Osteocyte (in vitro differentiated cells): Measurements from ENCODE around the gene CTLA4. TPM values are rescaled to one million over a fixed set of nuclear protein-coding genes. Genes with fewer than 3 reads are reported as not detected.

Experiments used
- DNase-seq: peaks from one replicate; pipeline ENCODE4 v3.0.0; 2021; ENCODE audit warnings: mixed read lengths; ENCODE audit not compliant: unreplicated experiment; ENCODE audit errors: extremely low spot score
- H3K27ac Mint-ChIP-seq: one replicate; pipeline ENCODE4 v1.8.0; 2021; ENCODE audit warnings: mild to moderate bottlenecking, mixed read lengths; ENCODE audit not compliant: unreplicated experiment
- H3K27me3 Mint-ChIP-seq: one replicate; pipeline ENCODE4 v1.8.0; 2021; ENCODE audit warnings: mixed read lengths; ENCODE audit not compliant: unreplicated experiment
- H3K36me3 Mint-ChIP-seq: one replicate; pipeline ENCODE4 v1.8.0; 2021; ENCODE audit warnings: mixed read lengths; ENCODE audit not compliant: unreplicated experiment
- H3K4me1 Mint-ChIP-seq: one replicate; pipeline ENCODE4 v1.8.0; 2021; ENCODE audit warnings: mixed read lengths; ENCODE audit not compliant: unreplicated experiment
- H3K4me3 Mint-ChIP-seq: one replicate; pipeline ENCODE4 v1.8.0; 2021; ENCODE audit warnings: mild to moderate bottlenecking, moderate library complexity, mixed read lengths; ENCODE audit not compliant: unreplicated experiment
- H3K9me3 Mint-ChIP-seq: one replicate; pipeline ENCODE4 v1.8.0; 2021; ENCODE audit warnings: mixed read lengths; ENCODE audit not compliant: unreplicated experiment
- total RNA-seq: library from RNA; stranded (reverse); gene quantifications from 2 replicates; pipeline ENCODE4 v1.2.1, GENCODE V29; 2021
- TF ChIP-seq, protein P1 (sequence below): fragments of 200-600 bp; sonication (generic); IDR thresholded peaks from 2 replicates; pipeline ENCODE4 v1.5.0; 2021; ENCODE audit warnings: antibody characterized with exemption, mild to moderate bottlenecking, moderate library complexity

CTLA4 gene
- total RNA-seq, 1 donor from 2014 or later, result not detected

DNA sequence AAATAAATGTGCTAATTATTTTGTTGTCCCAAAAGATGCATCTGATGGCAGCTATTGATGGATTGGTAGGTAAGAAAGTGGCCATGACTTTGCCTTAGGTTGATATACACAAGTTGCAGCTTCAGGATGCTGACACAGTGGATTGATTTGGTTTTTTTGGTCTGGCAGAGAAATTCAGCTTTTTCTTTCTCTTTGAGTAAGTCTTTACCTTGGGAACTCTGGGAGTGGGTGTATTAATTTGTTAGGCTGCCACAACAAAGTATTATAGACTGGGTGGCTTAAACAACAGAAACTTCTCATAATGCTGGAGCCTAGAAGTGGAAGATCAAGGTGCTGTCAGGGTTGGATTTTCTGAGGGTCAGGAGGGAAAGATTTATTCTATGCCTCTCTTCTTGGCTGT lies 49.2 kb downstream of the CTLA4 start:
- H3K36me3 Mint-ChIP-seq, result no peaks in the 10 kb centered on the region
- peaks cover 18% of the 10 kb centered on the region for H3K27me3 Mint-ChIP-seq
- no peak for DNase-seq
- TF ChIP-seq, protein P1, sequence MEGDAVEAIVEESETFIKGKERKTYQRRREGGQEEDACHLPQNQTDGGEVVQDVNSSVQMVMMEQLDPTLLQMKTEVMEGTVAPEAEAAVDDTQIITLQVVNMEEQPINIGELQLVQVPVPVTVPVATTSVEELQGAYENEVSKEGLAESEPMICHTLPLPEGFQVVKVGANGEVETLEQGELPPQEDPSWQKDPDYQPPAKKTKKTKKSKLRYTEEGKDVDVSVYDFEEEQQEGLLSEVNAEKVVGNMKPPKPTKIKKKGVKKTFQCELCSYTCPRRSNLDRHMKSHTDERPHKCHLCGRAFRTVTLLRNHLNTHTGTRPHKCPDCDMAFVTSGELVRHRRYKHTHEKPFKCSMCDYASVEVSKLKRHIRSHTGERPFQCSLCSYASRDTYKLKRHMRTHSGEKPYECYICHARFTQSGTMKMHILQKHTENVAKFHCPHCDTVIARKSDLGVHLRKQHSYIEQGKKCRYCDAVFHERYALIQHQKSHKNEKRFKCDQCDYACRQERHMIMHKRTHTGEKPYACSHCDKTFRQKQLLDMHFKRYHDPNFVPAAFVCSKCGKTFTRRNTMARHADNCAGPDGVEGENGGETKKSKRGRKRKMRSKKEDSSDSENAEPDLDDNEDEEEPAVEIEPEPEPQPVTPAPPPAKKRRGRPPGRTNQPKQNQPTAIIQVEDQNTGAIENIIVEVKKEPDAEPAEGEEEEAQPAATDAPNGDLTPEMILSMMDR, result no peak
- H3K9me3 Mint-ChIP-seq, result no peaks in the 10 kb centered on the region
- no peak overlapping the region for H3K4me3 Mint-ChIP-seq
- peaks cover 17% of the 10 kb centered on the region for H3K4me1 Mint-ChIP-seq
- H3K27ac Mint-ChIP-seq, result no peak overlapping the region

DNA sequence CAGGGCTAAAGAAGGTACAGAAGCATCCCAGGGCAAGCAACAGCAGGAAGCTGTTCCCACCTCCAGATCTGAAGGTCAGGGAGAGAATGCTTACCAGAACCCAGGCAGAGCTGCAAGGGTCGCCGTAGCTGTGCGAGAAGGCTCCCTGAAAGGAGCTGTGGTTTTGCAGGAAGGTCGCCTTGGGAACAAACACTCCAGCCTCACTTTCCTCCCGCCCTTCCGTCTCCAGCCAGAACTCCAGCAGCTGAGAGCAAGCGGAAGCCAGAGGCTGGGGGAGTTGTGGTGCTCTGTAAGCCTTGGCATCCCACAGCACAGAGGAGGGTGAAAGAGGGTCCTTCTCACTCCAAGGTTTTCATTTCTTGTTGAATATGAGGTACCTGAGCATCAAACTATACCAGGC lies 50.7 kb downstream of the CTLA4 start:
- peaks cover 20% of the 10 kb centered on the region for H3K27me3 Mint-ChIP-seq
- no peak for DNase-seq
- TF ChIP-seq, protein P1, result no peak
- H3K27ac Mint-ChIP-seq, result no peak overlapping the region
- H3K4me3 Mint-ChIP-seq, result no peak overlapping the region
- peaks cover 17% of the 10 kb centered on the region for H3K4me1 Mint-ChIP-seq
- no peaks in the 10 kb centered on the region for H3K36me3 Mint-ChIP-seq
- no peaks in the 10 kb centered on the region for H3K9me3 Mint-ChIP-seq

DNA sequence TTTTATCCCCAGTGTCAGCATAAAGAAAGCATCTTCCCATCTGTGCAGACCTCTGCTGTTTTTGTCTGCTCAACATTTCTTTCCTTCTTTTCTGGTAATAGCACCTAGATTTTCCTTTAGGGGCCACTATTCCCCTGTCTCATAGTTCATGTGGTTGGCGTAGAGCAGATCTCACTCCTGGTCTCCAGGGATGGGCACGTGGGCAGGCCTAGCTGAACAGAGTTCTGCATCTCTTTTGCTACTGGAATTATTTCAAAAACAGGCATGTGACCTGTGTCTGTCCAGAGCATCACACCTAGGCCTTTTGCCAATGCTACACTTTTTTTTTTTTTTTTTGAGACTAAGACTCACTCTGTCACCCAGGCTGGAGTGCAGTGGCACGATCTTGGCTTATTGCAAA lies 51.3 kb downstream of the CTLA4 start:
- no peaks in the 10 kb centered on the region for H3K9me3 Mint-ChIP-seq
- no peak for DNase-seq
- H3K4me1 Mint-ChIP-seq, result peaks cover 16% of the 10 kb centered on the region
- H3K27ac Mint-ChIP-seq, result no peak overlapping the region
- H3K27me3 Mint-ChIP-seq, result peaks cover 19% of the 10 kb centered on the region
- no peaks in the 10 kb centered on the region for H3K36me3 Mint-ChIP-seq
- H3K4me3 Mint-ChIP-seq, result no peak overlapping the region
- TF ChIP-seq, protein P1, result no peak

Other genes starting within 250 kb of the CTLA4 start
- gene CD28, start 161.1 kb upstream of the CTLA4 start, total RNA-seq, result not detected in 2 replicates
- gene ICOS, start 69.0 kb downstream of the CTLA4 start, total RNA-seq, result not detected in 2 replicates